ENCODE results near the gene LGALS7. TPM values are rescaled to one million over a fixed set of nuclear protein-coding genes. Genes with fewer than 3 reads are reported as not detected.
"Not testable (repeated sequence)": the region's sequence is repeated elsewhere in the genome, so short reads cannot be mapped to it uniquely, and the experiment has no call there.

The LGALS7 gene
- polyA plus RNA-seq, 1 donor from 2014 or later = not detected

- TF ChIP-seq EZH2 (IDR thresholded peaks at IDR 0.05; ENCODE audit: borderline replicate concordance, insufficient read depth, low read length, poor library complexity, severe bottlenecking) (no peak), TAF1 (IDR thresholded peaks at IDR 0.05; ENCODE audit: low read depth) (no peak), POLR2AphosphoS5 (IDR thresholded peaks at IDR 0.05) (no peak), CTCF (IDR thresholded peaks at IDR 0.05; ENCODE audit: poor library complexity, severe bottlenecking) (no peak), MXI1 (conservative IDR thresholded peaks at IDR 0.05; ENCODE audit: poor library complexity, severe bottlenecking) (no peak), EP300 (conservative IDR thresholded peaks at IDR 0.05; ENCODE audit: poor library complexity, severe bottlenecking) (no peak), RAD21 (conservative IDR thresholded peaks at IDR 0.05) (no peak), REST (IDR thresholded peaks at IDR 0.05; ENCODE audit: borderline replicate concordance) (no peak), SMC3 (conservative IDR thresholded peaks at IDR 0.05; ENCODE audit: poor library complexity) (no peak)
- Histone ChIP-seq H3K4me2 (ENCODE audit: low read length) (no peak overlapping the region), H3K9me3 (ENCODE audit: low read length) (no peaks in the 10 kb centered on the region), H3K27me3 (ENCODE audit: insufficient read depth, low read depth, low read length) (no peaks in the 10 kb centered on the region), H3K4me3 (ENCODE audit: low read length) (no peak overlapping the region), H3K36me3 (ENCODE audit: insufficient read depth, low read length) (no peaks in the 10 kb centered on the region), H3F3A (ENCODE audit: insufficient read depth, low read length, poor library complexity, severe bottlenecking) (no peaks in the 10 kb centered on the region), H3K9me2 (ENCODE audit: insufficient read depth, low read length) (no peaks in the 10 kb centered on the region), H4K20me1 (ENCODE audit: insufficient read depth) (no peaks in the 10 kb centered on the region), H3K9ac (ENCODE audit: low read length) (no peak overlapping the region), H2AFZ (ENCODE audit: low read depth, low read length) (no peak overlapping the region), H3K27ac (ENCODE audit: low read length) (no peak overlapping the region), H3K79me2 (replicated peaks; ENCODE audit: insufficient read depth, low read length) (no peaks in the 10 kb centered on the region)
These were observed 35.4 kb upstream of the LGALS7 start for GRCh38 chr19:38808741-38809140.

GRCh38 chr19:38807374-38808098, 34.2 kb upstream of the LGALS7 start:
- not testable (repeated sequence) for H3K27ac ChIP-seq (ENCODE audit: low read length); H3K9ac ChIP-seq (ENCODE audit: low read length); H4K20me1 ChIP-seq (ENCODE audit: insufficient read depth); H3K4me2 ChIP-seq (ENCODE audit: low read length); H3K36me3 ChIP-seq (ENCODE audit: insufficient read depth, low read length); H3F3A ChIP-seq (ENCODE audit: insufficient read depth, low read length, poor library complexity, severe bottlenecking); H3K27me3 ChIP-seq (ENCODE audit: insufficient read depth, low read depth, low read length); H3K79me2 ChIP-seq (replicated peaks; ENCODE audit: insufficient read depth, low read length); H3K9me3 ChIP-seq (ENCODE audit: low read length); H3K4me3 ChIP-seq (ENCODE audit: low read length); H2AFZ ChIP-seq (ENCODE audit: low read depth, low read length); H3K9me2 ChIP-seq (ENCODE audit: insufficient read depth, low read length)

Data from neural cell (in vitro differentiated cells).